Activated naive CD4-positive, alpha-beta T cell treated with anti-CD3 and anti-CD28 coated beads for 36 hours (primary cell): ENCODE data around the gene IP6K3. TPM values are rescaled to one million over a fixed set of nuclear protein-coding genes. Genes with fewer than 3 reads are reported as not detected.
A peak's percentile ranks its signal among the peaks of the same experiment; 100 is the strongest.

Experiments used
- CTCF ChIA-PET: fragments of 350-600 bp; sonication (Branson Sonifier 250); formaldehyde crosslinking; loops from one replicate; lab custom pipeline; 2021; ENCODE audit warnings: antibody characterized with exemption; lab: Charles Lee
- DNase-seq: peaks from one replicate; pipeline ENCODE4 v3.0.0-alpha.2; 2020
- H3K27ac Mint-ChIP-seq: one replicate; pipeline ENCODE4 v1.8.0; 2021; ENCODE audit warnings: mild to moderate bottlenecking, mixed read lengths
- H3K27me3 Mint-ChIP-seq: one replicate; pipeline ENCODE4 v1.8.0; 2021; ENCODE audit warnings: low read depth, mixed read lengths
- H3K36me3 Mint-ChIP-seq: one replicate; pipeline ENCODE4 v1.8.0; 2021; ENCODE audit warnings: low read depth, mixed read lengths
- H3K4me1 Mint-ChIP-seq: one replicate; pipeline ENCODE4 v1.8.0; 2021; ENCODE audit warnings: low read depth, mixed read lengths
- H3K4me3 Mint-ChIP-seq: one replicate; pipeline ENCODE4 v1.8.0; 2021; ENCODE audit warnings: mild to moderate bottlenecking, moderate library complexity, mixed read lengths
- H3K9me3 Mint-ChIP-seq: one replicate; pipeline ENCODE4 v1.8.0; 2021; ENCODE audit warnings: mixed read lengths
- intact Hi-C: fragments of 100-400 bp; cut with micrococcal nuclease; formaldehyde crosslinking; loops from one replicate; pipeline ENCODE4 v1.15.1; 2023
- total RNA-seq, 2 experiments: library from RNA; stranded (reverse); gene quantifications; one replicate each; pipeline ENCODE4 v1.2.3, GENCODE V29; 2021

Gene IP6K3
- total RNA-seq, 2 experiments from 2014 or later, result not detected

DNA sequence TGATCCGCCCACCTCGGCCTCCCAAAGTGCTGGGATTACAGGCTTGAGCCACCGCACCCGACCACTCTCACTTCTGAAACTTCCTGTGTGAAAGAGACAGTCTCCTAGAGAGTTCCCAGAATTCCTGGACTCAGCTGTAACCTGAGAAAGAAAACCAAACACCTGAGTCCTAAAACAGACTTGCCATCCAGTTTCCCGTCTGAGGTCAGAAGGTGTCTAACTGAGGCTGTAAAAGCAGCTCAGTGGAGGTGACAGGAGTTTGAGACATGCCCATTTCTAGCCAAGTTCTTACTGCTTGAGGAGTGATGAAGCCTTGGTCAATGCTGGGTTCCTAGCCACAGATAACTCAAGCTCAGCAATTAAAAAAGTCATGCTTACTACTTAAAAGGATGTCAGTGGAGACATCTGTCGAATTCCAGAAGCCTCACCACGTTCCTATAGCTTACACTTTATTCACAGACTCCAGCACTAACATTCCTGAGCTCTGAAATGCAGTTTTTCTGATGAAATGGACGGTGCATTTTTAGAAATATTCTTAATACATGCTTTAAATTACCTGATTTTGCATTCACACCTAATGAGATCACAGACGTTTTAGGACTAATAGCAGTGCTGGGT is 41.3 kb downstream of the IP6K3 start:
- Mint-ChIP-seq H3K9me3 (no peaks in the 10 kb centered on the region), H3K4me1 (peaks cover 30% of the 10 kb centered on the region), H3K27ac (no peak overlapping the region), H3K27me3 (no peaks in the 10 kb centered on the region), H3K36me3 (peaks cover 29% of the 10 kb centered on the region), H3K4me3 (no peak overlapping the region)
- CTCF ChIA-PET, result interaction anchor here (1.1 kb wide), 1 partner anchor 66 kb away, joined by 4 read pairs; no protein-coding TSS in a partner anchor
- intact Hi-C loops, result no loop called here
- no peak for DNase-seq

DNA sequence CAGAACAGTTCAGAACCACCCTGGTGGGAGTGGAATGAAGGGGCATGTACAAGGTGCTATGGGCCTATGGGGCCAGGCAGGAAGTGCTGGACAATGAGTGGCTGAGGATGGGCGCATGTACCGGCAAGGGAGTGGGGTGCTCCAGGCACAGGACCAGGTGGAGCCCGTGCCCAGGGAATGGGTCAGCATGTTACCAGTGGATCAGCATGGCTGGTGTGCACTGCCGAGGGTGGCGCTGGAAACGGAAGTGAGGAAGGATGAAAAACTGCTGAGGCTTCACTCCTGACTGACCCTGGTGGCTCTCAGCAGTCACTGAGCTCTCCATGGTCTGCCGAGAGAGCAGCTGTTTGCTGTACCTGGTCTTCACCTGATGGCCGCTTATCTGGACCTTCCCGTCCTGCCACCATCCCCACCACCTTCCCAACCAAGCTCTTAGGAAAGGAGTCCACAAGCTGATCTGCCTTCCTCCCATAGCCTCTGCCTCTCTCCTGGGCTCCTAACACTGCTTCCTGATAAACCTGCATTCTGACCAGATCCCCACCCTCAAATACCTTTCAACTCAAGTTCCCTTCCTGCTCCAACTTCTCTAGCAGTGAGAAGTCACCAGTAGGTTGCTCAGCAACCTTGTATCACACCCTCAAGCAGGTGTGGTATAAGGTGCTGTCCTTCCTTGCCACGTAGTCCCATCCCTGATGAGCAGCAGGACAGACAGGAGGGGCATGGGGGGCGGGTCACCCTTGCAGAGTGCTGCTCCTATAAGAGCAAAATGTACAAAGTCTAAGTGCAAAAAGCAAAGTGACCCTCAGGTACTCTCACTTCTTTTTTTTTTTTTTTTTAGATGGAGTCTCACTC is 42.3 kb downstream of the IP6K3 start:
- Mint-ChIP-seq H3K9me3 (no peaks in the 10 kb centered on the region), H3K4me1 (peaks cover 27% of the 10 kb centered on the region), H3K27me3 (no peaks in the 10 kb centered on the region), H3K27ac (peak overlapping the region; percentile 42), H3K4me3 (no peak overlapping the region), H3K36me3 (peaks cover 25% of the 10 kb centered on the region)
- CTCF ChIA-PET, result no interaction called here
- no peak for DNase-seq
- intact Hi-C loops, result no loop called here

DNA sequence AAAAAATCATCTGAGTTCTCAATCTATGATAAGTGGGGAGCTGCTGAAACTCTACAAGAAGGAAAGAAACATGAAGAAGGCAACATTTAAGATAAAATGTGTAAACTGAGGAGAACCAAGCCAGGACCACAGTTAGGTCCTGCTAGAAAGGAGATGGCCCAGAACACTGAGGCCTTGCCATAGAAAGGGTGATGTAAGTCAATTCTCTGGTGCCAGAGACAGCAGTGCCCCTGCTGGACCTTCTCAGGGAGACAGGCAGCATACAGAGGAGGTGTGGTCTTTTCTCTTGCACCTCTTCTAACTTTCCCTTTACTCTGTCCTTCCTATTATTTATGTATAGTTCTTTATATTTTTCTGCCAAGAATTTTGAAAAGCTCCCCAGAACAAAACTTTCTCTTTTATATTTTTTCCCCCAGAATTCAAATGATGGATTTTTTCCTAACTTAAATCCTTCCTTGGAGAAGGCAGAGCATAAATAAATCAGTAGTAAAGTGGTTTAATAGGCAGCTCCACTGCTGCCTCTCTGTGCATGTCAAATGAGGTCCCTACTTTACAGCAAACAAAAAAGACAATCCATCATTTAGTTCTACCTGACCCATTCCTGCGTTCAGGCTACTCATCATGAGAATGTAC is 44.2 kb downstream of the IP6K3 start:
- intact Hi-C loops, result no loop called here
- DNase-seq, result no peak
- Mint-ChIP-seq H3K4me3 (no peak overlapping the region), H3K36me3 (peaks cover 18% of the 10 kb centered on the region), H3K4me1 (peaks cover 36% of the 10 kb centered on the region), H3K9me3 (no peaks in the 10 kb centered on the region), H3K27ac (no peak overlapping the region), H3K27me3 (no peaks in the 10 kb centered on the region)
- CTCF ChIA-PET, result interaction anchor here (0.7 to 2.6 kb wide), 3 partner anchors 12 to 118 kb away, joined by 3 to 13 read pairs (median 3); no protein-coding TSS in a partner anchor

DNA sequence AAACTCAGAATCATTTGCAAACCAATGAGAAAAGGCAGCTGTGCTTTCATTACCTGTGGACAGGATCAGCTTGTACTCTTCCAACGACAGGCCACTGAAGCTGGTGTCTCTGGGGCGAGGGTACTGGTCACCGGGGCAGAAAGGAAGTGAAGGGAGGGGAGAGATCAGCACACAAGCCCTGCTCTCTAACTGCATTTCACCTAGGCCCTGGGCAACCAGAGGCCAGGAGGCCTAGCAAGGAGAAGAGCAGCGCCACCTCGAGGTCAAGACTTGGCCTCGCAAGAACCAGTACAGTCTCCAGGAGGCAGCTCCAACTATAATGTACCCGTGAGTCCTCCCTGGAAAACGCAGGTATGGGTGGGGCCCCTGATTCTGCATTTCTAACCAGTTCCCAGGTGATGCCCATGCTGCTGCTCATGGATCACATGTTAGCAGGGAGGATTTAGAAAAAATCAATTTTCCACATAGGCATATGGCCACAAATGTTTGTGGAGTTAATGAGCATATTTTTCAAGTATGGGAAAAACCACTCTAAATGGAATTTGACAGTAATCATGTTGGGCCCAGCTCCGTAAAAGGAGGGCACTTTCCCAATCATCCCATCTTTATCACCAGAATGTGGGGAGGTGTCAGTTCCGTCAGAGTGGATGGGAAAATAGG is 46.2 kb downstream of the IP6K3 start:
- peak; percentile 89 for DNase-seq
- peak overlapping the region; percentile 26 for H3K27ac Mint-ChIP-seq
- peaks cover 27% of the 10 kb centered on the region for H3K36me3 Mint-ChIP-seq
- CTCF ChIA-PET, result interaction anchor here (0.8 to 2.6 kb wide), 13 partner anchors 9 to 246 kb away, joined by 3 to 31 read pairs (median 4); partner anchors contain the start of genes BAK1, UQCC2 and ZBTB9
- peaks cover 49% of the 10 kb centered on the region for H3K4me1 Mint-ChIP-seq
- no peaks in the 10 kb centered on the region for H3K27me3 Mint-ChIP-seq
- intact Hi-C loops, result loop anchor here (1.0 to 2.0 kb wide), 4 partner anchors 68 to 115 kb away; partner anchors contain the start of gene ITPR3
- no peaks in the 10 kb centered on the region for H3K9me3 Mint-ChIP-seq
- no peak overlapping the region for H3K4me3 Mint-ChIP-seq

- no peaks in the 10 kb centered on the region for H3K27me3 Mint-ChIP-seq
- H3K4me3 Mint-ChIP-seq, result no peak overlapping the region
- no peak for DNase-seq
- peak overlapping the region; percentile 53 for H3K27ac Mint-ChIP-seq
- intact Hi-C loops, result loop anchor here (1.0 to 2.0 kb wide), 4 partner anchors 67 to 114 kb away; partner anchors contain the start of gene ITPR3
- CTCF ChIA-PET, result interaction anchor here (1.3 to 2.6 kb wide), 7 partner anchors 9 to 115 kb away, joined by 3 to 31 read pairs (median 5); partner anchors contain the start of gene UQCC2
- H3K36me3 Mint-ChIP-seq, result peaks cover 31% of the 10 kb centered on the region
- no peaks in the 10 kb centered on the region for H3K9me3 Mint-ChIP-seq
- peaks cover 57% of the 10 kb centered on the region for H3K4me1 Mint-ChIP-seq
These were observed 47.0 kb downstream of the IP6K3 start for GRCh38 chr6:33699739-33700138.

DNA sequence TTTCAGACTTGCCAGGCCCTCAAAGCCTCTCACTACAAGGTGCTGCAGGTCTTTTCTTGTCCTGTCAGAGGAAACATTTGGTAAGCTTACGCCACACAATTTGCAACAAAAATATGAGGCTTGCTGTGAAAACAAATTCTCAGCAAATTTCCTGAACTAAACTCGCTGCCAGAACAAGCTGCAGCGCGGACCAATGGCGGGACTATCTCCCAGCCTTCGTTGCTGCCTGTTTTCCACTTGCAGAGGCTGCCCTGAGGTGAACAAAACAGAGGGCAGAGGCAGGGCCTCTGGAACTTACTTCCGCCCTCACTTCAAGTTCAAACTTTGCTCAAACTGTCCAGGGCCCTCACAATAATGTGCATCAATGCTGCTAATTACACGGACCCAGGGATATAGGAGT is 47.6 kb downstream of the IP6K3 start:
- intact Hi-C loops, result no loop called here
- Mint-ChIP-seq H3K36me3 (peaks cover 35% of the 10 kb centered on the region), H3K9me3 (no peaks in the 10 kb centered on the region), H3K4me1 (peaks cover 63% of the 10 kb centered on the region), H3K27me3 (no peaks in the 10 kb centered on the region), H3K27ac (peak overlapping the region; percentile 53), H3K4me3 (no peak overlapping the region)
- CTCF ChIA-PET, result interaction anchor here (1.3 kb wide), 1 partner anchor 12 kb away, joined by 3 read pairs; the partner anchor contains the start of gene UQCC2
- DNase-seq, result no peak

DNA sequence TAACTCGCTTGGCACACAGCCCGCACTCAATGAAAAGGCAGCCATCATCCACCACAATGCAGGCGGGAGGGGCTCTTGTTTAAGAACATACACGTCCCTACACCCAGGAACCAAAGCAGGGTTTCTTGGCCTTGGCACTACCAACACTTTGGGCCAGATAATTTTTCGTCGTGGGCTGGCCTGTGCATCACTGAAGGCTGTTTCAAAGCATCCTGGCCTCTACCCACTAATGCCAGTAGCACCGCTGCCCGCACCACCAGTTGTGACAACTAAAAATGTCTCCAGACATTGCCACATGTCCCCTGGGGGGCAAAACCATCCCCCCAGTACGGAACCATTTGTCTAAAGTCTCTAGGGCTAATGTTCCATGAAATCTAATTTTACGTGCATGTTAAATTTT is 48.2 kb downstream of the IP6K3 start:
- no peak for DNase-seq
- CTCF ChIA-PET, result interaction anchor here (1.3 kb wide), 1 partner anchor 13 kb away, joined by 3 read pairs; the partner anchor contains the start of gene UQCC2
- peak overlapping the region; percentile 8 for H3K27ac Mint-ChIP-seq
- H3K9me3 Mint-ChIP-seq, result no peaks in the 10 kb centered on the region
- intact Hi-C loops, result no loop called here
- no peak overlapping the region for H3K4me3 Mint-ChIP-seq
- peaks cover 35% of the 10 kb centered on the region for H3K36me3 Mint-ChIP-seq
- peaks cover 69% of the 10 kb centered on the region for H3K4me1 Mint-ChIP-seq
- no peaks in the 10 kb centered on the region for H3K27me3 Mint-ChIP-seq

- no peak for DNase-seq
- Mint-ChIP-seq H3K4me3 (no peak overlapping the region), H3K4me1 (peaks cover 76% of the 10 kb centered on the region), H3K27me3 (no peaks in the 10 kb centered on the region), H3K9me3 (no peaks in the 10 kb centered on the region), H3K36me3 (peaks cover 37% of the 10 kb centered on the region), H3K27ac (peak overlapping the region; percentile 86)
- CTCF ChIA-PET, result interaction anchor here (0.8 to 1.7 kb wide), 5 partner anchors 11 to 113 kb away, joined by 4 to 10 read pairs (median 5); no protein-coding TSS in a partner anchor
- intact Hi-C loops, result no loop called here
These were observed 48.9 kb downstream of the IP6K3 start for GRCh38 chr6:33697845-33698244.

DNA sequence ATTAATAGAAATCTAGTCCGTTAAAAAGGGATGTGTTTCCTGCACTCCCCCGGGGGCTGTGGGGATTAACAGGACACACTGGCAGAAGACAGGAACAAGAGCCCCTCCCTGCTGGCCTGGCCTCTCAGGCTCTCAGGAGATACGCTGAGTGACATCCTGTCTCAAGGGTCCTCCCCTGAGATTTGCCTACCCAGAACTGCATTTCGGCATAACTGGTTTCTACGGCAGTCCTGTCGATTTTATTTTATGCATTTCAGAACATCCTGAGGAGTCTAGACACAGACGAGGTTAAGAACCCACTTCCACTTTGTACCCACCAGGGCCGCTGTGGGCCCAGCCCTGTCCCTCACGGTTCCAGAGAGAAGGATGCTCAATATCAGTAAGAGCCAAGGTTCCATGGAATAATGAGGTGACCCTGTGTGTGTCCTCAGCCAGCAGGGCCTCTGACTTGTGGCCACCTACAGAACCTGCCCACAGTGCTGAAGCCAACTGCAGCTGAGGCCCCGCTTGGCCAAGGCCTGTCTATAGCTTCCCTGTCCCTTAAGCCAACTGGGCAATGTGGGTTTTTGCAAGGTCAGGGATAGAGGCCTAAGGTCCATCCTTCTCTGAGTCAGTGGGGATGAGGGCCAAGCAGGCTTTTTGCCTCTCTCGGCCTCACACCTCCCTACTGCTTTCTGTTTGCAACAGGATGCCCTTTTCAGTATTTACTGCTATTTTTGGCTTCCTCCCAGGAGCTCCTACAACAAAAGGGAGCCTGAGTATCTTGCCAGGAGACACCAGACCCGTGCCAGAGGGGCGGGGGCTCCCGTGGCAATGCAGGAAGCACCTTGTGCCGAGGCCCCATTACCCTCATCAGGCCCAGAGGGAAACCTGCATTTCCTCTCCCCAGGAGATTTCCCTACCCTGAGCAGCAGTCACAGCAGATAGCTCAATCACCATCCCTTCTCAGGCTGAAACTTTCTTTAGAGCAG is 49.9 kb downstream of the IP6K3 start:
- H3K4me3 Mint-ChIP-seq, result peak overlapping the region; percentile 27
- H3K9me3 Mint-ChIP-seq, result no peaks in the 10 kb centered on the region
- H3K27ac Mint-ChIP-seq, result peak overlapping the region; percentile 86
- intact Hi-C loops, result no loop called here
- CTCF ChIA-PET, result interaction anchor here (0.8 to 1.7 kb wide), 5 partner anchors 12 to 112 kb away, joined by 4 to 10 read pairs (median 5); no protein-coding TSS in a partner anchor
- peak; percentile 57 for DNase-seq
- H3K36me3 Mint-ChIP-seq, result peaks cover 41% of the 10 kb centered on the region
- no peaks in the 10 kb centered on the region for H3K27me3 Mint-ChIP-seq
- H3K4me1 Mint-ChIP-seq, result peaks cover 84% of the 10 kb centered on the region

GRCh38 chr6:33696076-33696475 is 50.6 kb downstream of the IP6K3 start:
- H3K4me1 Mint-ChIP-seq, result peaks cover 86% of the 10 kb centered on the region
- no peaks in the 10 kb centered on the region for H3K9me3 Mint-ChIP-seq
- peaks cover 43% of the 10 kb centered on the region for H3K36me3 Mint-ChIP-seq
- H3K4me3 Mint-ChIP-seq, result no peak overlapping the region
- CTCF ChIA-PET, result interaction anchor here (1.6 to 2.7 kb wide), 2 partner anchors 106 to 109 kb away, joined by 6 to 7 read pairs; no protein-coding TSS in a partner anchor
- DNase-seq, result no peak
- intact Hi-C loops, result no loop called here
- no peaks in the 10 kb centered on the region for H3K27me3 Mint-ChIP-seq
- peak overlapping the region; percentile 86 for H3K27ac Mint-ChIP-seq
